GM21390 (cell line): ENCODE data around the gene NECAB2.
"Not testable (repeated sequence)": the region's sequence is repeated elsewhere in the genome, so short reads cannot be mapped to it uniquely, and the experiment has no call there.

Experiments
- ATAC-seq: cut with Tn5 transposase; IDR thresholded peaks from one replicate; pipeline ENCODE4 v1.9.1; 2021; ENCODE audit not compliant: unreplicated experiment

NECAB2 gene

GRCh38 chr16:83935858-83936255 lies 32.2 kb upstream of the NECAB2 start:
- no peak for ATAC-seq

GRCh38 chr16:83936581-83937165 lies 31.4 kb upstream of the NECAB2 start:
- no peak for ATAC-seq

- ATAC-seq, result no peak
Measured at GRCh38 chr16:83937267-83937666, 30.8 kb upstream of the NECAB2 start.

GRCh38 chr16:83937922-83938885 lies 29.8 kb upstream of the NECAB2 start:
- ATAC-seq, result no peak

GRCh38 chr16:83939266-83939855 lies 28.7 kb upstream of the NECAB2 start:
- no peak for ATAC-seq

- ATAC-seq, result no peak
Measured at GRCh38 chr16:83940119-83940518, 27.9 kb upstream of the NECAB2 start.

- ATAC-seq, result no peak
Measured at GRCh38 chr16:83940630-83941378, 27.2 kb upstream of the NECAB2 start.

- not testable (repeated sequence) for ATAC-seq
Measured at GRCh38 chr16:83941546-83941945, 26.5 kb upstream of the NECAB2 start.

- no peak for ATAC-seq
Measured at GRCh38 chr16:83942074-83942473, 26.0 kb upstream of the NECAB2 start.

GRCh38 chr16:83942815-83943515 lies 25.1 kb upstream of the NECAB2 start:
- ATAC-seq, result no peak

- ATAC-seq, result no peak
Measured at GRCh38 chr16:83943516-83944050, 24.5 kb upstream of the NECAB2 start.

GRCh38 chr16:83945587-83945986 lies 22.5 kb upstream of the NECAB2 start:
- ATAC-seq, result no peak

- ATAC-seq, result no peak
Measured at GRCh38 chr16:83946154-83946780, 21.8 kb upstream of the NECAB2 start.

GRCh38 chr16:83946781-83947566 lies 21.1 kb upstream of the NECAB2 start:
- no peak for ATAC-seq

- ATAC-seq, result no peak
Measured at GRCh38 chr16:83947642-83948234, 20.3 kb upstream of the NECAB2 start.

GRCh38 chr16:83948914-83949723 lies 18.9 kb upstream of the NECAB2 start:
- no peak for ATAC-seq

- ATAC-seq, result no peak
Measured at GRCh38 chr16:83949724-83950001, 18.4 kb upstream of the NECAB2 start.

- not testable (repeated sequence) for ATAC-seq
Measured at GRCh38 chr16:83950862-83951399, 17.1 kb upstream of the NECAB2 start.
